A673 (cell line): ENCODE results near the gene SCAP. TPM values are rescaled to one million over a fixed set of nuclear protein-coding genes. Genes with fewer than 3 reads are reported as not detected.

Source experiments
- BruUV-seq: library from RNA; stranded (reverse); fragments of 400-500 nt; replicated peaks from 2 replicates; lab custom pipeline; 2021; lab: Mats Ljungman, UMichigan
- CTCF ChIA-PET: fragments of 300-600 bp; sonication (Branson Sonifier 250); formaldehyde crosslinking; loops from one replicate; lab custom pipeline; 2022; ENCODE audit warnings: antibody characterized with exemption; lab: Charles Lee
- POLR2A ChIA-PET: fragments of 300-600 bp; sonication (Branson Sonifier 250); formaldehyde crosslinking; loops from one replicate; lab custom pipeline; 2022; ENCODE audit warnings: antibody characterized with exemption; ENCODE audit not compliant: low non-redundant PET; lab: Charles Lee
- DNase-seq: peaks from one replicate; pipeline ENCODE4 v3.0.0-alpha.2; 2015; ENCODE audit warnings: low spot score
- H3K27ac ChIP-seq: fragments of 200-600 bp; sonication (generic); 2 replicates; pipeline ENCODE4 v1.5.1; 2016; ENCODE audit warnings: mixed run types, low read depth, mild to moderate bottlenecking, mixed read lengths, antibody characterized with exemption, low read length; ENCODE audit not compliant: poor library complexity, severe bottlenecking
- H3K27me3 ChIP-seq: fragments of 200-600 bp; sonication (generic); replicated peaks from 2 replicates; pipeline ENCODE4 v1.6.1; 2017; ENCODE audit warnings: mixed run types, low read depth, mild to moderate bottlenecking, mixed read lengths, antibody characterized with exemption, low read length; ENCODE audit not compliant: insufficient read depth, poor library complexity
- H3K36me3 ChIP-seq: fragments of 200-600 bp; sonication (generic); 2 replicates; pipeline ENCODE4 v1.6.1; 2016; ENCODE audit warnings: mixed run types, mild to moderate bottlenecking, mixed read lengths, antibody characterized with exemption, low read length; ENCODE audit not compliant: insufficient read depth, poor library complexity, severe bottlenecking
- H3K4me1 ChIP-seq: fragments of 200-600 bp; sonication (generic); 2 replicates; pipeline ENCODE4 v1.6.1; 2017; ENCODE audit warnings: mixed run types, mild to moderate bottlenecking, mixed read lengths, antibody characterized with exemption, low read length; ENCODE audit not compliant: insufficient read depth, poor library complexity, severe bottlenecking
- H3K4me3 ChIP-seq: fragments of 200-600 bp; sonication (generic); 2 replicates; pipeline ENCODE4 v1.5.1; 2016; ENCODE audit warnings: low read depth, mixed run types, mild to moderate bottlenecking, mixed read lengths, low read length; ENCODE audit not compliant: poor library complexity, severe bottlenecking
- H3K9me3 ChIP-seq: fragments of 200-600 bp; sonication (generic); 2 replicates; pipeline ENCODE4 v1.6.1; 2016; ENCODE audit warnings: mixed run types, low read depth, mild to moderate bottlenecking, mixed read lengths, antibody characterized with exemption, low read length; ENCODE audit not compliant: poor library complexity, severe bottlenecking
- CTCF ChIP-seq: fragments of 300-800, 200-600 bp; sonication (generic); conservative IDR thresholded peaks from 2 replicates; pipeline ENCODE4 v1.5.1; 2017; ENCODE audit warnings: low read depth, mild to moderate bottlenecking, antibody characterized with exemption, low read length, moderate library complexity, mixed read lengths
- EZH2 ChIP-seq: fragments of 200-600 bp; sonication (generic); IDR thresholded peaks from 2 replicates; pipeline ENCODE4 v1.6.1; 2017; ENCODE audit warnings: borderline replicate concordance, low read depth, mild to moderate bottlenecking, mixed read lengths, antibody characterized with exemption, low read length; ENCODE audit not compliant: poor library complexity, severe bottlenecking
- intact Hi-C: fragments of 100-400 bp; cut with micrococcal nuclease; formaldehyde crosslinking; loops from one replicate; pipeline ENCODE4 v1.10.0; 2022; ENCODE audit not compliant: unreplicated experiment
- total RNA-seq: library from RNA; stranded (reverse); gene quantifications from 2 replicates; pipeline ENCODE4 v1.2.3, GENCODE V29; 2021

The SCAP gene
- total RNA-seq, 1 experiment from 2014 or later, result 43.4 TPM

- no peak for DNase-seq
- H3K27me3 ChIP-seq, result no peaks in the 10 kb centered on the region
- POLR2A ChIA-PET, result no interaction called here
- no peaks in the 10 kb centered on the region for H3K36me3 ChIP-seq
- TF ChIP-seq CTCF (no peak), EZH2 (no peak)
- BruUV-seq, result no TSS peak
- H3K9me3 ChIP-seq, result no peaks in the 10 kb centered on the region
- CTCF ChIA-PET, result no interaction called here
- H3K27ac ChIP-seq, result no peak overlapping the region
- no peaks in the 10 kb centered on the region for H3K4me1 ChIP-seq
- H3K4me3 ChIP-seq, result no peak overlapping the region
- intact Hi-C loops, result no loop called here
Observed at GRCh38 chr3:47385007-47385406, 90.7 kb downstream of the SCAP start.

GRCh38 chr3:47384425-47384824 is 91.3 kb downstream of the SCAP start:
- ChIA-PET POLR2A (no interaction called here), CTCF (no interaction called here)
- H3K27ac ChIP-seq, result no peak overlapping the region
- no peaks in the 10 kb centered on the region for H3K9me3 ChIP-seq
- TF ChIP-seq CTCF, result no peak
- no peak for TF ChIP-seq EZH2
- no peak for DNase-seq
- no peaks in the 10 kb centered on the region for H3K27me3 ChIP-seq
- H3K36me3 ChIP-seq, result no peaks in the 10 kb centered on the region
- no peaks in the 10 kb centered on the region for H3K4me1 ChIP-seq
- no peak overlapping the region for H3K4me3 ChIP-seq
- no TSS peak for BruUV-seq
- intact Hi-C loops, result no loop called here

GRCh38 chr3:47381317-47382157 is 94.2 kb downstream of the SCAP start:
- no TSS peak for BruUV-seq
- no peak for TF ChIP-seq EZH2
- TF ChIP-seq CTCF, result no peak
- Histone ChIP-seq H3K4me1 (no peaks in the 10 kb centered on the region), H3K27ac (peak overlapping the region; percentile 65), H3K27me3 (no peaks in the 10 kb centered on the region), H3K4me3 (peak overlapping the region; percentile 75), H3K9me3 (no peaks in the 10 kb centered on the region), H3K36me3 (no peaks in the 10 kb centered on the region)
- POLR2A ChIA-PET, result no interaction called here
- CTCF ChIA-PET, result no interaction called here
- peak; percentile 85 for DNase-seq
- intact Hi-C loops, result no loop called here
